ENCODE results near the gene EYS.

The EYS gene

DNA sequence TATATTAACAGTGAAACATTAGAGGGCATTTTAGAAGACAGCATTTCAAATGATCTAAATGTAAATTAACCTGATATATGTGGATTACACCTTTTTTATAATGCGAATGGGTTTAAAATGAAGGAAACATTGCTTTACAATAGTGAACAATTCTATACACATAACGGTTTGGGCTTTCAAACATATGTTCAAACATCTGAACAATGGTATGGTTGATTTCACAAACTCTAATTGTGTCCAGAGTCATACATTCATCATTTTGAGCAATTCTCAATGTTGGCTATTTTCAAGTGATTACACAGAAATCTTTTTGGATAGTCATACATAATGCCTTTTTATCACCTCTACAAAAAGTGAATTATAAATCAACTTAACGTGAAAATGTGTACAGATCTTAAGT lies 1493.3 kb downstream of the EYS start:
- DNase-seq: no peak

DNA sequence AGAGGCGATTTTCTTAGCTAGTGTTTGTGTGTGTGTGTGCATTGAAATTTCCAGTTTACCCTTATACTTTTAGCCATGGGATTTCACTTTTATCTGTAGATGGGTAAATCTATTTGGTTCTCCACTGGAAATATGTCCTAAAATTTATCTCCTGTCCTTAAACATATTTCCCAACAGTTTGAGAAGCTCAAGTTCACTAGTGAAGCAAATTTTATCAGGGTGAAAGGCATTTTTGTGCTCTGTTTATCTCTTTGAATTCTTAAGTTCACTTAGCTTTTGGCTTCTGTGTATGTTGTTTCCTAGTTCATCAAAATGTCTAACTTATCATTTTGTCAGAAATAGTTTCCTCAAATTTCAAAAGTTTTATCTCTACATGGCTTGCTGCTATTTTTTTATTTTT lies 1509.8 kb downstream of the EYS start:
- no peak for DNase-seq

GRCh38 chr6:64186592-64186991 lies 1520.4 kb downstream of the EYS start:
- DNase-seq: no peak

- DNase-seq: no peak
These were observed 1521.4 kb downstream of the EYS start for GRCh38 chr6:64185621-64186020.

DNA sequence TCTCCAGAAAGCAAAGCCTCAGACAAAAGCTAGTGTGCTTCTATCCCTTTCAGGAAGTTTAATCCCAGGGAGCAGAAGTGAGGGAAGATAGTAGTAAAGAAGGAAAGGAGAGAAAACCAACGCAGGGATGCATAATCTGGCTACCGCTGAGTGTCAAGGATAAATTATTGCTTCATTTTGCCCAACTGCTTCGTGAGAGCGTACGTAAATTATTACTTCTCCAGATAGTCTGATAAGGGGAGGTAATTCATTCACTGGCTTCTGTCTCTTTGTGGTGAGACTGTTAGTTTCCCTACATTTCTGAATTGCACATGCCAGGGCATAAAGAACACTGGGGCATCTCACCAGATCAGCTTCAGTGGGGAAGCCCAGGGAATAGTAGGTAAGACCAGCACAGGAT lies 1531.7 kb downstream of the EYS start:
- DNase-seq: no peak

DNA sequence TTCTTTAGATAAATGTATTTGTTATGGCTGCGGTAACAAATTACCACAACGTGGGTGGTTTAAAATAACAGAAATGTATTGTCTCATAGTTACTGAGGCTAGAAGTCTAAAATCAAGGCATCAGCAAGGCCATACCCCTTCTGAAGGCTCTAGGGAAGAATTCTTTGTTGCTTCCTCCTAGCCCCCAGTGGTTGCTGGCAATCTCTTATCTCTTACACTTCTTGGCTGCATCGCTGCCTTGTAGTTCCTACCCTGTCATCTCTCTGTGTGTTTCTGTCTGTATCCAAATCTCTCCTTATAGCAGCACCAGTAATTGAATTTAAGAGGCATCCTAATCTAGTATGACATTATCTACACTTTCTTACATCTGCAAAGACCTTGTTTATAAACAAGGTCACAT lies 1536.7 kb downstream of the EYS start:
- DNase-seq: no peak

DNA sequence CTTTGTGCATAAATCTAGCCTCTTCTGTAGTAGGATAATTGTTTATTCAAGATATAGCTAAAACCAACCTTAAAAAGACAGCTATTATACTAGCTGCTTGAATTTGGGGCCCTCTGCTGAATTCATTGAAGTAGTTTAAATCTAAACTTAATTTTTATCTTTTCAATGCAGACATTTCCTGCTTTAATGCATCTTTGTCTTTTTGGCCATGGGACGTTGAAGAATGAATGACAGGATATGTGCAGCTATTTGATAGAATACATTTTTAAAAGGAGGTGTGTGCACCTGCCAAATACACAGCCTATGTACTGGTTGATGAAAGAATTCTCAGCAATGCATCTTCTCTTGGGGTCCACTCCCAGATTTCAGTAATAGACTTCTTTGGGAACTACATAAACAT lies 1546.5 kb downstream of the EYS start:
- no peak for DNase-seq

- DNase-seq: no peak
These were observed 1552.0 kb downstream of the EYS start for GRCh38 chr6:64155063-64155462.

DNA sequence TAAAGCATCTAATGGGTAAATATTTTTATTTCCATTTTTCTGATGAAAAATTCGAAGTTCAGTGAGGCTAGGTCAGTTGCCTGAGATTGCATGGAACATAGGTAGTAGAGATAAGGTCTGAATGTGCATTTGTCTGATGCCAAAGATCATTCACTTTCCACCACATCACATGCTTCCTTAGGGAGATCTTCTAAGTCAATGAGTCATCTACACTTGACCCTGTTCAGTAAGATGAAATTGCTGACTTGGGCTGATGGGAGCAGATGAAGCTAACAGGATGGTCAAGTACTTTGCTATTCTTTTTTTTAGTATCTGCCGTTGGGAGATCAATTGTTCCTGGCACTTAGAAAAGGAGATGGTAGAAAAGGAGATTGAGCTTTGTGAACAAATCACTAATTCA lies 1560.2 kb downstream of the EYS start:
- DNase-seq: no peak

GRCh38 chr6:64146094-64146493 lies 1560.9 kb downstream of the EYS start:
- no peak for DNase-seq

GRCh38 chr6:64145658-64146057 lies 1561.4 kb downstream of the EYS start:
- DNase-seq: no peak

- no peak for DNase-seq
These were observed 1563.9 kb downstream of the EYS start for GRCh38 chr6:64143101-64143500.

GRCh38 chr6:64141680-64142079 lies 1565.3 kb downstream of the EYS start:
- DNase-seq: no peak

GRCh38 chr6:64128301-64129024 lies 1578.6 kb downstream of the EYS start:
- no peak for DNase-seq

DNA sequence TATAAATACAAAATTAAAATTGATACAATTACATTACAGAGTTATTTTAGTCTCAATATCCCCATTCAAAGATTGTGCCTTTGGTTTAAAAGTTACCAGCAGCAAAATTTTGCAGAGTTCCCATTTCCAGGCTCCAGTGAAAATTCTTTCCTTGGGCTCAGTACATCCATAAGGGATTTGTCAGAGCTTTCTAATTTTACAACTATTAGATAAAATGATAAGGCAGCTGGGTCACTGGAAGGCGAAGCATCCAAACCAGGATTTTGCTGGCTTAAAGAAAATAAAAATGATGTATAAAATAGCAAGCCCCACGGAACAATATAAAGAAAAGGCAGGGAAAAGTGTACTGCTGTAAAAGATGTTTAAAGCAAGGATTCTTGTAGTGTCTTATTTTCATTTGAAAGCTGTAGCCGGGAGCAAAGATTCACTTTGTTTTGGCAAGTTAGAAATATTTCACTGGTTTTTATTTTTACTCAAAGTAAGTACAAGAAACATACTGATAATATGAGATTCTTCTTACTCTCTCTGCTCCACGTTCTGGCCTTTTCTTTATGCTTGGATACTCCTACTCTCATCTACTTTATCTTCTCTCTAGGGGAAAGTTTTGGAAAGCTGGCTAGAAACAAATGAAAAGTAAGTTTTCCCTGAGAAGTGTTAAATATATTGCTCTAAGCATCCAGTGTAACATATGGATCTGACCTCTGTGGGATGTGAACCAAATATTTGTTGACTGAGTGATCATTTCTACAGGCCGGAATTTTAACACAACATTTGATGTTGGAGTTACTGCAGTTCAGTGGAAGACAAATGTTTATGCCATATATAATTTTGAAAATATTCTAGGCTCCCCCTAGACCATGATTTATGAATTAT lies 1583.0 kb downstream of the EYS start:
- DNase-seq: no peak

DNA sequence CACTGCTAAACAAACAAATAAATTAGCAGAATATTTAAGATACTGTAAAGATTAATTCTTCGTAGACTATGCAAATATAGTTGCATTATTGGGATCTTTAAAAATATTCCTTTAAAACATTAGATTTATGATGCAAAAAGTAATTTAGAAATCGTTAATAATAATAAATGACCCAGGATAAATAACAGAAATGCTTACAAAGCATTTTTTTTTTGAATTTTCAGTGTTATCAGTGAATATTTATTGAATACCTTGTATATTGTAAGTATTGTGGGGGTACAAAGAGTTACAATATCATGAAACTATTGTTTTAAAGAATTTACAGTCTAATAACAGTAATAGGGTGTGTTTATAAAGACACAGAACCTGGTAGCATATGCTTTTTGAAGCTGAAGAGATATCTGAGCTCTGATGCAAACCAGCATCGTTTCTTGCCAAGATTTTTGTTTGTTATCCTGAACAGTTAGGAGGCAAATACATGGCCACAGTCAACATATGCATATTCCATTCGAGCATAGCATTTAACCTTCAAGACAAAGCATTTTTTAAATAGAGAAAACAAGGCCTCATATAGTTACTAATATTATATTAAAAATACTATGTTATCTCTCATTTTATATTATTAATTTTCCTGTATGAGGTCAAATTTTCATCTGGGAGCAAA lies 1584.2 kb downstream of the EYS start:
- DNase-seq: no peak

DNA sequence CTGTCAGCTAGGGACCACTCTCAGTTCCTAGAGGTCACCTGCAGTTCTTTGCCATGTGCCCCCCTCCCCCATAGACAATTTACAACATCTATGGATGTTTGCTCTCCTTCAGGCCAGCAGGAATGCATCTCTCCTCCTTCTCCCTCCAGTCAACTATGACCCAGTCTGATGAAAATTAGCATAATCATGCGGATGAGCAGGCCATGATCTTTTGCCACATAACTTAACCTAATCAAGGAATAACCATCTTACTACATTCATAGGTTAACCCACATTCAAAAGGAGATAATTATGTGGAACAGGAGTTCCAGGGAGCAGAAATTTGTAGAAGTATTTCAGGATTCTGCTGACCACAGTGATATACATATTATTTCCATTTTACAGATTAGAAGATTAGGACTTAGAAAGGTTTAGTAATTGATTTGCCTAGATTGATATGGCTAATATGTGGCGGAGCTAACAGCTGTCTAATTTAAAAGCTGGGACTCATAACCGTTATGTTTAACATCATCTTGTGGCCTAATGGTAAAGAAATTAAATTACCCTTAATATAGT lies 1585.9 kb downstream of the EYS start:
- DNase-seq: no peak

DNA sequence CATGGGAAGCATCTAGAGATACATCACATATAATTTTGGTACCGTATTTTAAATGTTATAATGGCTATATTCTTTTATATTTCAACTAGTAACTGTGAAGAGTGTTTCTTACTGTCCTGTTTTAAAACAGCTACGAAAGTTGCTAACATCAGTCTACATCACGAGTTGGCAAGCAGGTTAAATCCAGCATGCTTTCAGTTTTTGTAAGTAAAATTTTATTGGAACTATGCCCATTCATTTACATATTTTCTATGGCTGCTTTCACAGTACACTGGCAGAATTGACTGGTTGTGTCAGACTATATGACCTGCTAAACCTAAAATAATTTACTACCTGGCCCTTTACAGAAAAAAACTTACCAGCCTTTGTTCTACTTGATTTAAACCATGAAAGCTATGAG lies 1593.3 kb downstream of the EYS start:
- no peak for DNase-seq

- no peak for DNase-seq
These were observed 1603.0 kb downstream of the EYS start for GRCh38 chr6:64104051-64104450.

GRCh38 chr6:64103480-64103879 lies 1603.5 kb downstream of the EYS start:
- DNase-seq: no peak

DNA sequence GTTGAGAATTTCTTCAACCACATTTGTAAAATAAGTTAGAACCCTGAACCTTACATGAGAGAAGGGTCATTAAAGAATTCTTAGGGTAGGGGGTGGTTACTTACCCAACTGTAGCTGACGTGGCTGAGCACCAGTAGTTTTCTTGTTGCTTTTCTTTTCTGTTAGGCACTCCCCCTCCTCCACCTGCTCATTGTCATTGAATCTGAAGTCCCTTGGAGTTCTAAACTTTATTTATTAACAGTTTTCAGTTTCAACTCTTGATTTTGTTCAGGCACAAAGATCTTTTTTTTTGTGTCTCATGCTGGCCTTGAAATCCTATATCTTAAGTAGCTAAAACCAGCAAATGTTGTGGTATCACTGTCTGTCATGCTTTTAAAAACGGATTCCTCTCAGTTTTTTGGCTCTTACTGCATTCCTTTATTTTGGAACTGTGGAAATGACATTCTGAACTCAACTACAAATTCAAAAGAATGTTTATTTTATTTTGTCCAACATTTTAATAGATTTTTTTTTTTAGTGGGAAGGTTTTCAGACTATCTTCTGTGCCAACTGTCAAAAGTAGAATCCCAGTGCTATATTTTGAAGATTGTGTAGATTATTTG lies 1606.2 kb downstream of the EYS start:
- no peak for DNase-seq

DNA sequence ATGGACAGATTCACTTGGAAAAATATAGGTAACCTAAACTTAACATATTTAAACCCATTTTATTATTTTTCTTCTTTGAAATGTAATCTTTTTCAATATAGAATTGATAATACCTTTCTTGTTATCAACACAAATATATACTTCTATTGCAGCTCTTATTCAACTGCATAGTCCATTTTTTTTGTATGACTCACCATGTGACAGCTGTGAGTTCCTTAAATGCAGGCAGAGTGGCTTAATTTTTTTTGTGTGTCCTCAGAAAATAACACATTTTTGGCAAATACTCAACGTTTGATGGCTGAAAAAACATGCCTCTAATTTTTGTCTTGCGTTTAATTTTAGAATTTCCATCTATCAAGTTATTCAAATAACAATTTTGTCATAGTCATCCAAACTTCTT lies 1616.7 kb downstream of the EYS start:
- DNase-seq: no peak

- no peak for DNase-seq
These were observed 1621.9 kb downstream of the EYS start for GRCh38 chr6:64085126-64085525.
